8988T (cell line): ENCODE results near the gene TMEM225B.
"Not testable (repeated sequence)": the region's sequence is repeated elsewhere in the genome, so short reads cannot be mapped to it uniquely, and the experiment has no call there.

Source experiments
- DNase-seq: peaks from one replicate; pipeline ENCODE4 v3.0.0; 2011

TMEM225B gene

GRCh38 chr7:99624484-99624883 is 26.4 kb downstream of the TMEM225B start:
- DNase-seq: no peak

DNA sequence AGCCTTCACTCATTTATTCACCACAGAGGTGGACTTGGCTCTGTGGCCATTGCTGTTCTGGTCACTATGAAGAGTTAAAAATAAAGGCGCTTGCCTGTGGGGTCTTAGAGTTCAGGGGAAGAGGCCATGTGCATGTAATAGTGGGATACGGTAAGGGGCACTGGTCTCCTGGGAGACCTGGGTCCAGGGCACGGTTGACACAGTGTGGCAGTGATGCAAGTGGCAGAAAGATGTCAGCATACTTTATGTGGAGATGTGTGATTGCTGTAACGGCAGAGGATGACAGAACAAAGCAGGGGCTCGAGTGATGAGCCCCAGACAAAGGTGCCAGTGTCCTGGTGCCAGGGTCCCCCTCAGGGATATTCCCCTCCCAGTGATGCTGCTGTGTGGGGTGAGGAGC is 27.3 kb downstream of the TMEM225B start:
- DNase-seq: no peak

- no peak for DNase-seq
Measured at GRCh38 chr7:99625961-99626360, 27.9 kb downstream of the TMEM225B start.

GRCh38 chr7:99626661-99627060 is 28.6 kb downstream of the TMEM225B start:
- no peak for DNase-seq

DNA sequence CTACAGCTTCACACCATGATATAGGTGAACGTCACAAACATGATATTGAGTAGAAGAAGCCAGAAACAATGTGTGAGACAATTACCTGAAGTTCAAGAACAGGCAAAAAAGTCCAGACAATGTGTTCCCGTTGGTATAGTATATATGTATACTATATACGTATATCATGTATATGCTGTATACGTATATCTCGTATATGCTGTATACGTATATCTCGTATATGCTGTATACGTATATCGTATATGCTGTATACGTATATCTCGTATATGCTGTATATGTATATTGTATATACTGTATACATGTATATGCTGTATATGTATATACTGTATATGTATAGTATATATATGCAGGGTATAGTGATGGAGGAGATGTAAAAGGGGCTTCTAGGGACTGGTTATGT is 29.4 kb downstream of the TMEM225B start:
- DNase-seq: no peak

GRCh38 chr7:99628471-99629465 is 30.7 kb downstream of the TMEM225B start:
- no peak for DNase-seq

DNA sequence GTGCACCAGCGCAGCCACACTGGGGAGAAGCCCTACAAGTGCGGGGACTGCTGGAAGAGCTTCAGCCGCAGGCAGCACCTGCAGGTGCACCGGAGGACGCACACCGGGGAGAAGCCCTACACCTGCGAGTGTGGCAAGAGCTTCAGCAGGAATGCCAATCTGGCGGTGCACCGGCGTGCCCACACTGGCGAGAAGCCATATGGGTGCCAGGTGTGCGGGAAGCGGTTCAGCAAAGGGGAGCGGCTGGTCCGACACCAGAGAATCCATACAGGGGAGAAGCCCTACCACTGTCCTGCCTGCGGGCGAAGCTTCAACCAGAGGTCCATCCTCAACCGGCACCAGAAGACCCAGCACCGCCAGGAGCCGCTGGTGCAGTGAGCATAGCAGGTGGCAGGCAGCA is 31.6 kb downstream of the TMEM225B start:
- DNase-seq: no peak

GRCh38 chr7:99631295-99632109 is 33.4 kb downstream of the TMEM225B start:
- no peak for DNase-seq

DNA sequence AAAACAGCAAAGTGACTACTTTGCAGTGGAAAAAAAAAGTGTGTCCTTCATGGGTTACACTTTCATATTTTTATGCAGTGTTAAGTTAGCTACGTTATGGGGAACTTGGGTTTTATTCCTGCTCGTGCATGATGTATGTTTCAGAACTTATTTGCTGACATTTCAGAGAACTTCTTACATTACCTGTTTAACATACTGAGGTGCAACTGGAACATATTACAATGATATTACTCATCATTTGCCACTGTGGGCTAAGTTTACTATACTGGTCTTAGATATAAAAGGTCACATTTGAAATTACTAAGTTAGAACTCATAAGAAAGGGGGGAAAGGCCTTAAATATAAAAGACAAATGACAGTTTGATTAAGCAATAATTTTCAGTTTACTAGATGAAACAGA is 39.3 kb downstream of the TMEM225B start:
- DNase-seq: not testable (repeated sequence)

GRCh38 chr7:99638731-99639130 is 40.7 kb downstream of the TMEM225B start:
- DNase-seq: no peak

- DNase-seq: no peak
Measured at GRCh38 chr7:99639267-99639666, 41.2 kb downstream of the TMEM225B start.

- no peak for DNase-seq
Measured at GRCh38 chr7:99642027-99642426, 44.0 kb downstream of the TMEM225B start.

DNA sequence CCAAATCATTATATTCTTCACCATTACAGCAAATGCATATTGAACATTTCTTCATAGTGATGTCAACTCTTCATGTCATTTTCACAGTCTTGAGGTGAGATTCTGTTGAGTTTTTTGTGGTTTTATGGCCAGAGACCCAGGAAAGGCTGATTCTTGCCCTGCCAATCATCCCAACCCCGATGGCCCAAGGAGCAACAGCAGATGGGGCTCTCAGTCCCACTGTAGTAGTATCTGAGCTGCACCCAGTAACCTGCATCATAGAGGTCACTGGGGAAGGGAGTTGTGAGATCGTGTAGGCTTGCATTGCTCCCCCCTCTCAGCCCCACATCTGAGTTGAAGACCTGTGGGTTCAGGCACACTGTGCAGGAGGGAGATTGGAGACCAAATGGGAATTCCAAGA is 45.4 kb downstream of the TMEM225B start:
- no peak for DNase-seq

- DNase-seq: no peak
Measured at GRCh38 chr7:99644431-99644830, 46.4 kb downstream of the TMEM225B start.

GRCh38 chr7:99645590-99645989 is 47.5 kb downstream of the TMEM225B start:
- DNase-seq: no peak

DNA sequence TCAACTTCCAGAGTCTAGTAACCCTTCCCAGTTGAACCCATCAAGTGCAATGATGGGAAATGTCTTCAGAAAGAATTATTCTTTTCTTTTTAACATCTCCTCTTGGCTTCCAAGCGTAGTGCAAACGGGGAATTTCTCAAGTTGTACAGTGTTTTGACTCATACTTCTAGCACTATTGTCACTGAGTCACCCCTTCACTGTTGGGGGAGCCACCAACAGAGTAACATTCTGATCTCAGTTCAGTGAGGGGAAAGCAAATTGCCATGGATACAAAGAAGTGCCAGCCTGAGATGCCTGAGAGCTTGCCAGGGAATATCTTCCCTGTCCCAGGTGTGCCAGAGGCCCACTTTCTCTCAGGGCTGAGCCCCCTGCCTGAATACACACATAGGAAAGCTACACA is 50.8 kb downstream of the TMEM225B start:
- no peak for DNase-seq

GRCh38 chr7:99651290-99651689 is 53.2 kb downstream of the TMEM225B start:
- no peak for DNase-seq

GRCh38 chr7:99652671-99653070 is 54.6 kb downstream of the TMEM225B start:
- no peak for DNase-seq

GRCh38 chr7:99653269-99653668 is 55.2 kb downstream of the TMEM225B start:
- DNase-seq: not testable (repeated sequence)

DNA sequence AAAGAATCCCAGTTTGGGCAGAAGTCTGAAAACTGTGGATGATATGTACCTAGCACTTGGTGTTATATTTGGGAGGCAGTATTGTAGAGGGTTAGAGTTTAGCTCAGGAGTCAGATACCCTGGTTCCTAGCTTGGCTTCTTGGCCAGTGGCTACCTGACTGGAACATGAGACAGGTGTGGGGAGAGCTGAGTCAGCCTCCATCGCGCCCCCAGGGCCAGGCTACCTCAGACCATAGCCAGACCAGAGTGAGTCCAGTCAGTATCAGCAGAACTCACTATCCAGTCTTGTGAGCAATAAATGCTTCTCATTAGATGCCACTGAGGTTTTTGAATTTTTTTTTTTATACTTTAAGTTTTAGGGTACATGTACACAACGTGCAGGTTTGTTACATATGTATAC is 55.7 kb downstream of the TMEM225B start:
- no peak for DNase-seq

- not testable (repeated sequence) for DNase-seq
Measured at GRCh38 chr7:99654626-99655025, 56.6 kb downstream of the TMEM225B start.

GRCh38 chr7:99657879-99658278 is 59.8 kb downstream of the TMEM225B start:
- DNase-seq: not testable (repeated sequence)
